ENCODE data around the gene GABRA4. TPM values are rescaled to one million over a fixed set of nuclear protein-coding genes. Genes with fewer than 3 reads are reported as not detected.

GABRA4 gene
- total RNA-seq, 1 experiment from 2014 or later: not detected

- Mint-ChIP-seq H3K27me3 (ENCODE audit: unreplicated experiment) (no peaks in the 10 kb centered on the region), H3K4me1 (ENCODE audit: low read depth, unreplicated experiment) (no peaks in the 10 kb centered on the region), H3K27ac (ENCODE audit: unreplicated experiment) (no peak overlapping the region), H3K9me3 (ENCODE audit: low read depth, unreplicated experiment) (no peaks in the 10 kb centered on the region), H3K4me3 (ENCODE audit: low read depth, unreplicated experiment) (no peak overlapping the region), H3K36me3 (ENCODE audit: insufficient read depth, unreplicated experiment) (no peaks in the 10 kb centered on the region)
- BruUV-seq (replicated peaks): no TSS peak
- CTCF ChIA-PET: no interaction called here
- no peak for TF ChIP-seq CTCF (IDR thresholded peaks at IDR 0.05; ENCODE audit: unreplicated experiment)
- no peak for DNase-seq
- intact Hi-C loops (cut with micrococcal nuclease; ENCODE audit: unreplicated experiment): no loop called here
Measured at GRCh38 chr4:46900082-46900481, 93.3 kb downstream of the GABRA4 start.

- DNase-seq: no peak
- TF ChIP-seq CTCF (IDR thresholded peaks at IDR 0.05; ENCODE audit: unreplicated experiment): no peak
- H3K36me3 Mint-ChIP-seq (ENCODE audit: insufficient read depth, unreplicated experiment): no peaks in the 10 kb centered on the region
- no peak overlapping the region for H3K4me3 Mint-ChIP-seq (ENCODE audit: low read depth, unreplicated experiment)
- no peak overlapping the region for H3K27ac Mint-ChIP-seq (ENCODE audit: unreplicated experiment)
- no TSS peak for BruUV-seq (replicated peaks)
- H3K4me1 Mint-ChIP-seq (ENCODE audit: low read depth, unreplicated experiment): no peaks in the 10 kb centered on the region
- intact Hi-C loops (cut with micrococcal nuclease; ENCODE audit: unreplicated experiment): no loop called here
- CTCF ChIA-PET: no interaction called here
- no peaks in the 10 kb centered on the region for H3K27me3 Mint-ChIP-seq (ENCODE audit: unreplicated experiment)
- H3K9me3 Mint-ChIP-seq (ENCODE audit: low read depth, unreplicated experiment): no peaks in the 10 kb centered on the region
Measured at GRCh38 chr4:46894826-46895225, 98.6 kb downstream of the GABRA4 start.

GRCh38 chr4:46890056-46890455, 103.3 kb downstream of the GABRA4 start:
- Mint-ChIP-seq H3K27ac (ENCODE audit: unreplicated experiment) (no peak overlapping the region), H3K9me3 (ENCODE audit: low read depth, unreplicated experiment) (no peaks in the 10 kb centered on the region), H3K36me3 (ENCODE audit: insufficient read depth, unreplicated experiment) (no peaks in the 10 kb centered on the region), H3K27me3 (ENCODE audit: unreplicated experiment) (no peaks in the 10 kb centered on the region), H3K4me3 (ENCODE audit: low read depth, unreplicated experiment) (no peak overlapping the region), H3K4me1 (ENCODE audit: low read depth, unreplicated experiment) (no peaks in the 10 kb centered on the region)
- CTCF ChIA-PET: no interaction called here
- no peak for TF ChIP-seq CTCF (IDR thresholded peaks at IDR 0.05; ENCODE audit: unreplicated experiment)
- intact Hi-C loops (cut with micrococcal nuclease; ENCODE audit: unreplicated experiment): no loop called here
- no peak for DNase-seq
- BruUV-seq (replicated peaks): no TSS peak

- no peaks in the 10 kb centered on the region for H3K9me3 Mint-ChIP-seq (ENCODE audit: low read depth, unreplicated experiment)
- H3K27me3 Mint-ChIP-seq (ENCODE audit: unreplicated experiment): no peaks in the 10 kb centered on the region
- no peak overlapping the region for H3K4me3 Mint-ChIP-seq (ENCODE audit: low read depth, unreplicated experiment)
- intact Hi-C loops (cut with micrococcal nuclease; ENCODE audit: unreplicated experiment): no loop called here
- CTCF ChIA-PET: interaction anchor here (0.7 kb wide), 1 partner anchor 210 kb away, joined by 3 read pairs; no protein-coding TSS in a partner anchor
- no peaks in the 10 kb centered on the region for H3K4me1 Mint-ChIP-seq (ENCODE audit: low read depth, unreplicated experiment)
- DNase-seq: no peak
- no peak overlapping the region for H3K27ac Mint-ChIP-seq (ENCODE audit: unreplicated experiment)
- BruUV-seq (replicated peaks): no TSS peak
- H3K36me3 Mint-ChIP-seq (ENCODE audit: insufficient read depth, unreplicated experiment): no peaks in the 10 kb centered on the region
- TF ChIP-seq CTCF (IDR thresholded peaks at IDR 0.05; ENCODE audit: unreplicated experiment): no peak
Measured at GRCh38 chr4:46889410-46889809, 104.0 kb downstream of the GABRA4 start.
